ENCODE results near the gene CHEK1. TPM values are rescaled to one million over a fixed set of nuclear protein-coding genes. Genes with fewer than 3 reads are reported as not detected.

The CHEK1 gene
- total RNA-seq, 4 donors from 2014 or later, result 1.3 to 6.3 (median 3.4) TPM

GRCh38 chr11:125626288-125626950, 1.5 kb downstream of the CHEK1 start:
- TF ChIP-seq CTCF (IDR thresholded peaks at IDR 0.05; ENCODE audit: low read depth), result no peak

GRCh38 chr11:125627236-125627910, 2.4 kb downstream of the CHEK1 start:
- TF ChIP-seq CTCF (IDR thresholded peaks at IDR 0.05; ENCODE audit: low read depth), result no peak

GRCh38 chr11:125637840-125638239, 12.9 kb downstream of the CHEK1 start:
- no peak for TF ChIP-seq CTCF (IDR thresholded peaks at IDR 0.05; ENCODE audit: low read depth)

GRCh38 chr11:125638315-125638714, 13.4 kb downstream of the CHEK1 start:
- no peak for TF ChIP-seq CTCF (IDR thresholded peaks at IDR 0.05; ENCODE audit: low read depth)

GRCh38 chr11:125645871-125646270, 20.9 kb downstream of the CHEK1 start:
- TF ChIP-seq CTCF (IDR thresholded peaks at IDR 0.05; ENCODE audit: low read depth), result no peak

GRCh38 chr11:125649465-125650166, 24.7 kb downstream of the CHEK1 start:
- no peak for TF ChIP-seq CTCF (IDR thresholded peaks at IDR 0.05; ENCODE audit: low read depth)

GRCh38 chr11:125662689-125663088, 37.7 kb downstream of the CHEK1 start:
- TF ChIP-seq CTCF (IDR thresholded peaks at IDR 0.05; ENCODE audit: low read depth), result no peak
